AG09309 (cell line): ENCODE results near the gene ATP5PO.
A peak's percentile ranks its signal among the peaks of the same experiment; 100 is the strongest.
"Not testable (repeated sequence)": the region's sequence is repeated elsewhere in the genome, so short reads cannot be mapped to it uniquely, and the experiment has no call there.

Source experiments
- DNase-seq: peaks from one replicate; pipeline ENCODE4 v3.0.0-alpha.2; 2010; ENCODE audit warnings: low read depth
- H3K4me3 ChIP-seq: 2 replicates; pipeline ENCODE4 v1.5.1; 2011; ENCODE audit warnings: mild to moderate bottlenecking, low read depth, low read length, moderate library complexity; ENCODE audit not compliant: control insufficient read depth
- CTCF ChIP-seq: IDR thresholded peaks from 2 replicates; pipeline ENCODE4 v1.5.1; 2011; ENCODE audit warnings: mild to moderate bottlenecking, low read depth, low read length, inconsistent platforms; ENCODE audit not compliant: insufficient read depth, control insufficient read depth; ENCODE audit errors: missing control alignments

ATP5PO gene

GRCh38 chr21:33936301-33937038, 20.9 kb upstream of the ATP5PO start:
- no peak overlapping the region for H3K4me3 ChIP-seq
- TF ChIP-seq CTCF, result no peak
- no peak for DNase-seq

DNA sequence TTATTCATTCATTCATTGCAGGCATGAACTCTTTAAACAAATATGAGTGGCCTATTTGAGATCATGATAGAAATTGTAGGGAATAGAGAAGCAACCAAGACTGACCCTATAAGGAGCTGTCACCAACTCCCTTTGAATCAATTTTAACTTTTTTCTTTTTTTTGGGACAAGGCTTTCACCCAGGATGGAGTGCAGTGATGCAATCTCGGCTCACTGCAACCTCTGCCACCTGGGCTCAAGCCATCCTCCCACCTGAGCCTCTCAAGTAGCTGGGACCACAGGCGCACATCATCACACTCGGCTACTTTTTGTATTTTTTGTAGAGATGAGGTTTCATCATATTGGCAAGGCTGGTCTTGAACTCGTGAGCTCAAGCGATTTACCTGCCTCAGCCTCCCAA, 17.1 kb upstream of the ATP5PO start:
- no peak overlapping the region for H3K4me3 ChIP-seq
- DNase-seq, result no peak
- no peak for TF ChIP-seq CTCF

DNA sequence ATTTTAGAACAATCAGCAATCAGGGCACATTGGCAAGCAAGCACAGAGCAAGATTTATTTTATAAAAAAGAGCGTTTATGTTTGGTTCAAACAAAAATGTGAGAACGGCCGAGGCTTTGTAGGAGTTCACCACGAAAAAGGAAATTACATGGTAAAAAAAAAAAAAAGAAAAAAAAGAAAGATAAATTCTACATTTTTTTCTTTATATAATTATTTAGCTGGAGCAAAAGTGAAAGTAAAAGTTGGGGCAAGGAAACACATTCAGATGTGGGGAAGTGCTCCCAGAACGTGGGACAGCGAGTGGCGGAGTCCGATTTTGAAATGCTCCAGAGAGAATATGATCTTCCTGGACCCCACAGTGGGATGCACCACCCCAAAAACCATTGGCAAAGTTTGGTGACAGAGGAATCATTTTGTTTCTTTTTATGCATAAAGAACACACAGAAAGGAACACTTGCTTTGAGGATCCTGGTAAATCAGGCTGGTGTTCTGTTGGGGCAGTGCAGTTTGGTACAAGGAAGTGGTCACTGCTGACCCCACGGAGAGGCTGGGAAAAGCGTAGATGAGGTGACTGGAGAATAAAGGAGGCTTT, 16.3 kb upstream of the ATP5PO start:
- TF ChIP-seq CTCF, result no peak
- no peak for DNase-seq
- H3K4me3 ChIP-seq, result peak overlapping the region; percentile 43

DNA sequence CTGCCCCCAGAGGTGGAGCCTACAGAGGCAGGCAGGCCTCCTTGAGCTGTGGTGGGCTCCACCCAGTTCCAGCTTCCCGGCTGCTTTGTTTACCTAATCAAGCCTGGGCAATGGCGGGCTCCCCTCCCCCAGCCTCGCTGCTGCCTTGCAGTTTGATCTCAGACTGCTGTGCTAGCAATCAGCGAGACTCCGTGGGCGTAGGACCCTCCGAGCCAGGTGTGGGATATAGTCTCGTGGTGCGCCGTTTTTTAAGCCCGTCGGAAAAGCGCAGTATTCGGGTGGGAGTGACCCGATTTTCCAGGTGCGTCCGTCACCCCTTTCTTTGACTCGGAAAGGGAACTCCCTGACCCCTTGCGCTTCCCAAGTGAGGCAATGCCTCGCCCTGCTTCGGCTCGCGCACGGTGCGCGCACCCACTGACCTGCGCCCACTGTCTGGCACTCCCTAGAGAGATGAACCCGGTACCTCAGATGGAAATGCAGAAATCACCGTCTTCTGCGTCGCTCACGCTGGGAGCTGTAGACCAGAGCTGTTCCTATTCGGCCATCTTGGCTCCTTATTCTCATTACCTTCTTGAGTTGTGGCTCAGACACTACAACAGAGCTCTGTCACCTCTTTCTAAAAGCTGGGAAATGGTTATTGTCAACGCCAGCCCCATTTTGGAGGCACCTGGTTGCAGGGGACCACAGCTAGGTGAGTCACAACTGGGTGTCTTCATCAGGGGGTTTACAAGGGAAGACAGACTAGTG, 15.6 kb upstream of the ATP5PO start:
- H3K4me3 ChIP-seq, DNase-seq: not testable (repeated sequence)

DNA sequence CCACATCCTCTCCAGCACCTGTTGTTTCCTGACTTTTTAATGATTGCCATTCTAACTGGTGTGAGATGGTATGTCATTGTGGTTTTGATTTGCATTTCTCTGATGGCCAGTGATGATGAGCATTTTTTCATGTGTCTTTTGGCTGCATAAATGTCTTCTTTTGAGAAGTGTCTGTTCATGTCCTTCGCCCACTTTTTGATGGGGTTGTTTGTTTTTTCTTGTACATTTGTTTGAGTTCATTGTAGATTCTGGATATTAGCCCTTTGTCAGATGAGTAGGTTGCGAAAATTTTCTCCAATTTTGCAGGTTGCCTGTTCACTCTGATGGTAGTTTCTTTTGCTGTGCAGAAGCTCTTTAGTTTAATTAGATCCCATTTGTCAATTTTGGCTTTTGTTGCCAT, 10.6 kb upstream of the ATP5PO start:
- DNase-seq, H3K4me3 ChIP-seq: not testable (repeated sequence)

- no peak for DNase-seq
- TF ChIP-seq CTCF, result no peak
- H3K4me3 ChIP-seq, result no peak overlapping the region
Measured at GRCh38 chr21:33924766-33925100, 9.1 kb upstream of the ATP5PO start.

- DNase-seq, result peak; percentile 33
- peak; percentile 94 for TF ChIP-seq CTCF
- H3K4me3 ChIP-seq, result no peak overlapping the region
Measured at GRCh38 chr21:33924079-33924765, 8.6 kb upstream of the ATP5PO start.
